SU-DHL-6 (cell line): ENCODE data around the gene UGT1A4.

Source experiments
- EZH2phosphoT487 ChIP-seq: fragments of 200-600 bp; sonication (generic), shearing (Covaris generic); conservative IDR thresholded peaks from 2 replicates; pipeline ENCODE4 v1.6.1; 2018; ENCODE audit warnings: mild to moderate bottlenecking, antibody characterized with exemption, low read length, moderate library complexity, mixed read lengths
- TF ChIP-seq, protein P1 (sequence below): fragments of 200-600 bp; sonication (generic); IDR thresholded peaks from one replicate; pipeline ENCODE4 v1.5.1; 2017; ENCODE audit warnings: antibody characterized with exemption, mild to moderate bottlenecking, low read length, moderate library complexity; ENCODE audit not compliant: insufficient read depth, poor library complexity, severe bottlenecking

DNA sequence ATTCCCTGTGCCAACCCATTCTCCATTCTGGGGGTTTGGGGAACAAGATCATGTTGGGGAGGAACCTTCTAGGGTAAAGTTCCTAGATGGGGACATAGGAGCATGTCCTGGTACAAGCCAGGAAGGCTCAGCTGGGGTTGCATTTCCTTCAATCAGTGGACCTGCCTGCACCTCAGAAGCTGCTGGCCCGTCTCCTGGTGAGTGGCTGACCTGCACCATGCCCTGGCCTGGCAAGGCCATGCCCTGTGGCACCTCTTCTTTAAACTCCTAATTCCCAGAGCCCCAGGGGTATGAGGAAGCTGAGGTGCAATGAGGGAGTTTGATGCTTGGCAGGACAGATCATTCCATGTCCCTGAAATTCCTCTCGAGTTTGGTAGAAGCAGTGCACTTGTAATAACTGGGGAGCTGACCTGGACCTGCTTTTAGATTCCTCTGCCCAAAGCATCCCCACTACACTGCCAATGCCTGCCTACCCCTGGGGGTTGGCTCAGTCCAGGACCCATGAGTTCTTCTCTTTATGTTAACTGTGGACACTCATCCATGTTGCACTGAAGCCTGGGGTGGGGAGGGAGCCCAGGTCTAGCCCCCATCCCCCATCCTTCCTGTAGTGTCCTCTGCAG, 84.9 kb downstream of the UGT1A4 start:
- TF ChIP-seq, protein P1, sequence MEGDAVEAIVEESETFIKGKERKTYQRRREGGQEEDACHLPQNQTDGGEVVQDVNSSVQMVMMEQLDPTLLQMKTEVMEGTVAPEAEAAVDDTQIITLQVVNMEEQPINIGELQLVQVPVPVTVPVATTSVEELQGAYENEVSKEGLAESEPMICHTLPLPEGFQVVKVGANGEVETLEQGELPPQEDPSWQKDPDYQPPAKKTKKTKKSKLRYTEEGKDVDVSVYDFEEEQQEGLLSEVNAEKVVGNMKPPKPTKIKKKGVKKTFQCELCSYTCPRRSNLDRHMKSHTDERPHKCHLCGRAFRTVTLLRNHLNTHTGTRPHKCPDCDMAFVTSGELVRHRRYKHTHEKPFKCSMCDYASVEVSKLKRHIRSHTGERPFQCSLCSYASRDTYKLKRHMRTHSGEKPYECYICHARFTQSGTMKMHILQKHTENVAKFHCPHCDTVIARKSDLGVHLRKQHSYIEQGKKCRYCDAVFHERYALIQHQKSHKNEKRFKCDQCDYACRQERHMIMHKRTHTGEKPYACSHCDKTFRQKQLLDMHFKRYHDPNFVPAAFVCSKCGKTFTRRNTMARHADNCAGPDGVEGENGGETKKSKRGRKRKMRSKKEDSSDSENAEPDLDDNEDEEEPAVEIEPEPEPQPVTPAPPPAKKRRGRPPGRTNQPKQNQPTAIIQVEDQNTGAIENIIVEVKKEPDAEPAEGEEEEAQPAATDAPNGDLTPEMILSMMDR: no peak
- TF ChIP-seq EZH2phosphoT487: no peak
